ENCODE results near the gene KCNC4. TPM values are rescaled to one million over a fixed set of nuclear protein-coding genes. Genes with fewer than 3 reads are reported as not detected.

Gene KCNC4
- total and polyA plus RNA-seq, 2 donors (not counting 1 experiment from before 2014, with no cell fraction given): 0.66 to 0.76 TPM

GRCh38 chr1:110258734-110259133, 48.6 kb downstream of the KCNC4 start:
- Histone ChIP-seq H3K27me3 (ENCODE audit: control insufficient read depth, insufficient read depth, low read length) (peaks cover 23% of the 10 kb centered on the region), H4K20me1 (ENCODE audit: control insufficient read depth, extremely low read depth, insufficient read depth, low read length) (no peaks in the 10 kb centered on the region), H2AFZ (ENCODE audit: low read length) (no peak overlapping the region), H3K4me3 (replicated peaks in 1 of 4; ENCODE audit: control extremely low read depth in 1 of 4, insufficient read depth in 1 of 4, low read depth in 3 of 4, low read length in 4 of 4) (no peak overlapping the region), H3K9ac (ENCODE audit: insufficient read depth, low read length) (no peak overlapping the region), H3K79me2 (ENCODE audit: control insufficient read depth, insufficient read depth, low read length) (no peaks in the 10 kb centered on the region), H3K4me2 (ENCODE audit: extremely low read depth, insufficient read depth, low read length) (no peak overlapping the region), H3K9me3 (ENCODE audit: control insufficient read depth, insufficient read depth, low read depth, low read length) (no peaks in the 10 kb centered on the region), H3K36me3 (ENCODE audit: control insufficient read depth, insufficient read depth, low read length) (no peaks in the 10 kb centered on the region), H3K4me1 (ENCODE audit: control insufficient read depth, extremely low read depth, insufficient read depth, low read length) (no peaks in the 10 kb centered on the region), H3K27ac (ENCODE audit: insufficient read depth, low read length) (no peak overlapping the region)
- DNase-seq (ENCODE audit: low read depth in 2 of 2): no peak
- no peak for TF ChIP-seq CTCF (conservative IDR thresholded peaks at IDR 0.05 in 1 of 2, IDR thresholded peaks at IDR 0.05 in 1 of 2; ENCODE audit: low read depth in 1 of 2, low read length in 2 of 2)
- TF ChIP-seq EZH2 (IDR thresholded peaks at IDR 0.05; ENCODE audit: low read length, missing control alignments): no peak

- Histone ChIP-seq H3K4me2 (ENCODE audit: extremely low read depth, insufficient read depth, low read length) (no peak overlapping the region), H3K4me3 (replicated peaks in 1 of 4; ENCODE audit: control extremely low read depth in 1 of 4, insufficient read depth in 1 of 4, low read depth in 3 of 4, low read length in 4 of 4) (no peak overlapping the region), H2AFZ (ENCODE audit: low read length) (no peak overlapping the region), H3K9ac (ENCODE audit: insufficient read depth, low read length) (no peak overlapping the region), H3K27me3 (ENCODE audit: control insufficient read depth, insufficient read depth, low read length) (peaks cover 23% of the 10 kb centered on the region), H3K79me2 (ENCODE audit: control insufficient read depth, insufficient read depth, low read length) (no peaks in the 10 kb centered on the region), H3K27ac (ENCODE audit: insufficient read depth, low read length) (no peak overlapping the region), H3K4me1 (ENCODE audit: control insufficient read depth, extremely low read depth, insufficient read depth, low read length) (no peaks in the 10 kb centered on the region), H3K36me3 (ENCODE audit: control insufficient read depth, insufficient read depth, low read length) (no peaks in the 10 kb centered on the region), H3K9me3 (ENCODE audit: control insufficient read depth, insufficient read depth, low read depth, low read length) (no peaks in the 10 kb centered on the region), H4K20me1 (ENCODE audit: control insufficient read depth, extremely low read depth, insufficient read depth, low read length) (no peaks in the 10 kb centered on the region)
- no peak for DNase-seq (ENCODE audit: low read depth in 2 of 2)
- TF ChIP-seq EZH2 (IDR thresholded peaks at IDR 0.05; ENCODE audit: low read length, missing control alignments) (no peak), CTCF (conservative IDR thresholded peaks at IDR 0.05 in 1 of 2, IDR thresholded peaks at IDR 0.05 in 1 of 2; ENCODE audit: low read depth in 1 of 2, low read length in 2 of 2) (no peak)
Measured at GRCh38 chr1:110259770-110260169, 49.7 kb downstream of the KCNC4 start.

Other genes with a start within 250 kb of the KCNC4 start
- gene AHCYL1, start 225.5 kb upstream of the KCNC4 start, total RNA-seq: 60.1 and 70.5 TPM in 2 replicates
- 73.4 and 83.3 TPM in 2 replicates for gene AHCYL1, start 225.5 kb upstream of the KCNC4 start, polyA plus RNA-seq
- 41.9 and 43.8 TPM in 2 replicates for gene STRIP1, start 175.7 kb upstream of the KCNC4 start, total RNA-seq
- gene STRIP1, start 175.7 kb upstream of the KCNC4 start, polyA plus RNA-seq: 17.2 and 27.0 TPM in 2 replicates
- not detected in 2 replicates for gene ALX3, start 139.6 kb upstream of the KCNC4 start, total RNA-seq
- not detected in 2 replicates for gene ALX3, start 139.6 kb upstream of the KCNC4 start, polyA plus RNA-seq
- gene UBL4B, start 97.9 kb upstream of the KCNC4 start, total RNA-seq: under 0.01 TPM in 1 of 2 replicates, not detected in the other
- not detected in 2 replicates for gene UBL4B, start 97.9 kb upstream of the KCNC4 start, polyA plus RNA-seq
- under 0.01 TPM in 1 of 2 replicates, not detected in the other for gene SLC6A17, start 59.8 kb upstream of the KCNC4 start, total RNA-seq
- 0.09 and 0.14 TPM in 2 replicates for gene SLC6A17, start 59.8 kb upstream of the KCNC4 start, polyA plus RNA-seq
- 25.9 and 26.5 TPM in 2 replicates for gene RBM15, start 129.1 kb downstream of the KCNC4 start, total RNA-seq
- gene RBM15, start 129.1 kb downstream of the KCNC4 start, polyA plus RNA-seq: 8.4 and 10.7 TPM in 2 replicates
- 42.6 and 64.4 TPM in 2 replicates for gene SLC16A4, start 180.7 kb downstream of the KCNC4 start, total RNA-seq
- gene SLC16A4, start 180.7 kb downstream of the KCNC4 start, polyA plus RNA-seq: 32.8 and 91.9 TPM in 2 replicates
- gene LAMTOR5, start 197.4 kb downstream of the KCNC4 start, total RNA-seq: 50.3 and 70.4 TPM in 2 replicates
- 310 and 317 TPM in 2 replicates for gene LAMTOR5, start 197.4 kb downstream of the KCNC4 start, polyA plus RNA-seq
- not detected in 2 replicates for gene PROK1, start 240.8 kb downstream of the KCNC4 start, total RNA-seq
- gene PROK1, start 240.8 kb downstream of the KCNC4 start, polyA plus RNA-seq: not detected in 2 replicates